NT2/D1 (cell line): ENCODE data around the gene TRPM2.
A peak's percentile ranks its signal among the peaks of the same experiment; 100 is the strongest.

Experiments used
- DNase-seq: peaks from one replicate; pipeline ENCODE4 v3.0.0-alpha.2; 2011; ENCODE audit warnings: low read depth, low spot score
- H3K27me3 ChIP-seq: 2 replicates; pipeline ENCODE4 v1.6.0; 2011; ENCODE audit warnings: mild to moderate bottlenecking; ENCODE audit not compliant: insufficient read length, insufficient read depth
- H3K36me3 ChIP-seq: 2 replicates; pipeline ENCODE4 v1.6.1; 2011; ENCODE audit warnings: mild to moderate bottlenecking, low read length, mixed read lengths; ENCODE audit not compliant: insufficient read depth, insufficient read length
- H3K4me1 ChIP-seq: 2 replicates; pipeline ENCODE4 v1.5.1; 2011; ENCODE audit not compliant: insufficient read depth, insufficient read length
- H3K4me3 ChIP-seq: 2 replicates; pipeline ENCODE4 v1.5.1; 2011; ENCODE audit warnings: low read depth; ENCODE audit not compliant: insufficient read length
- H3K9ac ChIP-seq: 2 replicates; pipeline ENCODE4 v1.6.0; 2011; ENCODE audit warnings: low read depth; ENCODE audit not compliant: insufficient read length
- H3K9me3 ChIP-seq: 2 replicates; pipeline ENCODE4 v1.5.1; 2011; ENCODE audit warnings: mild to moderate bottlenecking, low read length; ENCODE audit not compliant: insufficient read depth
- SUZ12 ChIP-seq: IDR thresholded peaks from 2 replicates; pipeline ENCODE4 v1.6.1; 2011; ENCODE audit not compliant: insufficient read length, insufficient read depth; ENCODE audit errors: extremely low read depth
- YY1 ChIP-seq: IDR thresholded peaks from 2 replicates; pipeline ENCODE4 v1.6.1; 2011; ENCODE audit not compliant: insufficient read length, insufficient read depth
- ZNF274 ChIP-seq: IDR thresholded peaks from 2 replicates; pipeline ENCODE4 v1.6.1; 2011; ENCODE audit warnings: mild to moderate bottlenecking, low read depth, low read length

The TRPM2 gene

GRCh38 chr21:44377922-44378645, 24.7 kb downstream of the TRPM2 start:
- H3K4me1 ChIP-seq, result peaks cover 28% of the 10 kb centered on the region
- no peaks in the 10 kb centered on the region for H3K36me3 ChIP-seq
- TF ChIP-seq YY1 (no peak), SUZ12 (no peak), ZNF274 (no peak)
- peaks cover 9% of the 10 kb centered on the region for H3K27me3 ChIP-seq
- H3K4me3 ChIP-seq, result no peak overlapping the region
- H3K9me3 ChIP-seq, result peaks cover 7% of the 10 kb centered on the region; the same call in 1 of the 2 replicates
- DNase-seq, result no peak
- no peak overlapping the region for H3K9ac ChIP-seq

- H3K27me3 ChIP-seq, result peaks cover 9% of the 10 kb centered on the region
- no peak overlapping the region for H3K4me3 ChIP-seq
- H3K9ac ChIP-seq, result no peak overlapping the region
- H3K36me3 ChIP-seq, result no peaks in the 10 kb centered on the region
- H3K4me1 ChIP-seq, result peaks cover 28% of the 10 kb centered on the region
- TF ChIP-seq ZNF274 (no peak), SUZ12 (no peak), YY1 (no peak)
- DNase-seq, result no peak
- H3K9me3 ChIP-seq, result peaks cover 7% of the 10 kb centered on the region; the same call in 1 of the 2 replicates
These were observed 25.5 kb downstream of the TRPM2 start for GRCh38 chr21:44378646-44379514.

- DNase-seq, result no peak
- no peak overlapping the region for H3K4me3 ChIP-seq
- peaks cover 28% of the 10 kb centered on the region for H3K4me1 ChIP-seq
- peak overlapping the region; percentile 39 for H3K9ac ChIP-seq
- H3K9me3 ChIP-seq, result peaks cover 9% of the 10 kb centered on the region
- TF ChIP-seq SUZ12, result no peak
- TF ChIP-seq ZNF274, result no peak
- no peak for TF ChIP-seq YY1
- no peaks in the 10 kb centered on the region for H3K36me3 ChIP-seq
- H3K27me3 ChIP-seq, result peaks cover 9% of the 10 kb centered on the region
These were observed 26.1 kb downstream of the TRPM2 start for GRCh38 chr21:44379515-44379848.

- peak overlapping the region; percentile 39 for H3K9ac ChIP-seq
- DNase-seq, result no peak
- no peaks in the 10 kb centered on the region for H3K36me3 ChIP-seq
- TF ChIP-seq ZNF274, result no peak
- no peak for TF ChIP-seq YY1
- TF ChIP-seq SUZ12, result no peak
- peaks cover 9% of the 10 kb centered on the region for H3K27me3 ChIP-seq
- peaks cover 28% of the 10 kb centered on the region for H3K4me1 ChIP-seq
- peaks cover 12% of the 10 kb centered on the region for H3K9me3 ChIP-seq
- H3K4me3 ChIP-seq, result no peak overlapping the region
These were observed 26.8 kb downstream of the TRPM2 start for GRCh38 chr21:44379991-44380865.

GRCh38 chr21:44380876-44381275, 27.5 kb downstream of the TRPM2 start:
- no peak overlapping the region for H3K9ac ChIP-seq
- no peak for DNase-seq
- no peak overlapping the region for H3K4me3 ChIP-seq
- TF ChIP-seq YY1 (no peak), ZNF274 (no peak), SUZ12 (no peak)
- peaks cover 9% of the 10 kb centered on the region for H3K27me3 ChIP-seq
- H3K36me3 ChIP-seq, result no peaks in the 10 kb centered on the region
- peaks cover 28% of the 10 kb centered on the region for H3K4me1 ChIP-seq
- H3K9me3 ChIP-seq, result peaks cover 18% of the 10 kb centered on the region

GRCh38 chr21:44381874-44382273, 28.5 kb downstream of the TRPM2 start:
- Histone ChIP-seq H3K4me3 (no peak overlapping the region), H3K27me3 (peaks cover 9% of the 10 kb centered on the region), H3K36me3 (no peaks in the 10 kb centered on the region), H3K9ac (no peak overlapping the region), H3K9me3 (peaks cover 26% of the 10 kb centered on the region), H3K4me1 (peaks cover 24% of the 10 kb centered on the region)
- no peak for TF ChIP-seq ZNF274
- no peak for TF ChIP-seq YY1
- no peak for TF ChIP-seq SUZ12
- DNase-seq, result no peak

DNA sequence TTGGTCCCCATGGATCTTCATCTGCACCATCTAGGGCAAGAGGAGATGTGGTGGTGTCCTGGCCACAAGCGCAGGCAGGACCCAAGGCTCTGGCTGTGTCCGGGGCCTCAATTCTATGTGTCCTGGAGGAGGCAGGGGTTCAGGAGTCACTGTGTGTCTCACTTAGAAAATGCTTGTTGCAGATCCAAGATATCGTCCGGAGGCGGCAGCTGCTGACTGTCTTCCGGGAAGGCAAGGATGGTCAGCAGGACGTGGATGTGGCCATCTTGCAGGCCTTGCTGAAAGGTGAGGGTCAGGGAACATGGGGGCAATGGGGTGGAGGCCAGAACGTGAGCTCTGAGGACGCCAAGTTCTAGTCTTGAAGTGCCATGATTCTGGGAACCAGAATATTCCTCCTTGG, 29.1 kb downstream of the TRPM2 start:
- DNase-seq, result no peak
- H3K9me3 ChIP-seq, result peaks cover 26% of the 10 kb centered on the region
- no peak overlapping the region for H3K4me3 ChIP-seq
- peaks cover 12% of the 10 kb centered on the region for H3K27me3 ChIP-seq
- no peak for TF ChIP-seq YY1
- TF ChIP-seq SUZ12, result no peak
- no peak for TF ChIP-seq ZNF274
- H3K9ac ChIP-seq, result no peak overlapping the region
- peaks cover 17% of the 10 kb centered on the region for H3K4me1 ChIP-seq
- H3K36me3 ChIP-seq, result no peaks in the 10 kb centered on the region
